Measurements from ENCODE around the gene WDFY4.

GRCh38 chr10:48710647-48711275, 26.1 kb downstream of the WDFY4 start:
- TF ChIP-seq CTCF (IDR thresholded peaks at IDR 0.05) = no peak
- TF ChIP-seq FOXJ3 (CRISPR knock-in tag; IDR thresholded peaks at IDR 0.05) = no peak
- TF ChIP-seq JUND (IDR thresholded peaks at IDR 0.05) = no peak
- TF ChIP-seq MEF2A (IDR thresholded peaks at IDR 0.05; ENCODE audit: borderline replicate concordance, low read depth) = no peak
- no peak for TF ChIP-seq GABPA (IDR thresholded peaks at IDR 0.05; ENCODE audit: low read depth)
- TF ChIP-seq TCF12 (IDR thresholded peaks at IDR 0.05) = no peak
- no peak for TF ChIP-seq TAF1 (IDR thresholded peaks at IDR 0.05; ENCODE audit: borderline replicate concordance, low read depth, low read length)
